Mucosa of gallbladder (tissue), 1 donor: ENCODE results near the gene KIAA0753. TPM values are rescaled to one million over a fixed set of nuclear protein-coding genes. Genes with fewer than 3 reads are reported as not detected.

ENCODE experiments used
- DNase-seq: peaks from one replicate; pipeline ENCODE4 v3.0.0-alpha.2; 2020; ENCODE audit warnings: low spot score
- total RNA-seq: library from RNA; stranded (reverse); gene quantifications from one replicate; pipeline ENCODE4 v1.2.1, GENCODE V29; 2021
- donor health status: DM: no; HTN: no; CAD: no.

Gene KIAA0753
- total RNA-seq, 1 donor from 2014 or later, result 21.4 TPM

- no peak for DNase-seq
Measured at GRCh38 chr17:6570731-6571451, 69.6 kb downstream of the KIAA0753 start.

DNA sequence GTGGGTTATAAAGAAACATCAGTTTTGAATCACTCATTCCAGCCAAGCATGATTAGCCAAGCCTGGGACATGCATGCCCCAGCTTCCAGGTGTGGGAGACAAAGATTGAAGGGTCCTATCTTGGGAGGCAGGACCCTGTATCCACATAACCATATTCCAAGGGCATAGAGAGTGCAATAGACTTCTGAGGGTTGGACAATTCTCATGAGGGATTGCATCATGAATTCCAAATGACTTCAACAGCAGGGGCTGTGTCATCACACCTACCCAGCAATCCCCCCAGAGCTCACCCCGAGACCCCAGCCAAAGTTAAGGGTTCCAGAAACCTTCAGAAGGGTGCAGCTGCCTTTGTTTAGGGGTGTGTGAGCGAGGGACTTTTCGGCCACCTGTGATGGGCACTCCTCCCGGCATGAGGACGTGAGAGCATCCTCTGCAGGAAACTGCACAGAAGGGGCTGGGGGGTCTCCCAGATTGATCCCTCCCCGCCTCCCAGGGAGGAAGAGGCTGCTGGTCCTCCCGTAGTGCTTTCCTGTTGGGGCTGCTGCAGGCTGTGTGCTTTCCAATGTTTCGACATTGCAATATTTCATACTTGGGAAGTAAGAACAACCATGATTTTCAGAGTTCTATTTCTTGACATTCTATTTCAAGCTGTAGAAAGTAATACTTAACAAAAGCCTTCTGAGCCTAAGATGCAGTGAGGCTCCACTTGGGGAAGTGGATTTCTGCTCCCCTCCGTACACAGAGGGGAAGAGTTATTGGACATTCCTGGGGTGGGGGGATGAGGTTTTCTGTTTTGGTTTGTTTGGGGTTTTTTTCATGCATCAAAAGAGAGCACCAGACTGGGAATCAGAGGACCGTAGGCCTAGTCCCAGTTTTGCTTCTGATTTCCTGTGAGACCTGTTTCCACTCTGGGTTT lies 70.9 kb downstream of the KIAA0753 start:
- DNase-seq, result no peak

- no peak for DNase-seq
Measured at GRCh38 chr17:6568184-6568758, 72.2 kb downstream of the KIAA0753 start.

- DNase-seq, result no peak
Measured at GRCh38 chr17:6567528-6568183, 72.9 kb downstream of the KIAA0753 start.

GRCh38 chr17:6561446-6561845 lies 79.1 kb downstream of the KIAA0753 start:
- no peak for DNase-seq

GRCh38 chr17:6560496-6560895 lies 80.0 kb downstream of the KIAA0753 start:
- DNase-seq, result no peak

- DNase-seq, result no peak
Measured at GRCh38 chr17:6559753-6560215, 80.7 kb downstream of the KIAA0753 start.

- no peak for DNase-seq
Measured at GRCh38 chr17:6558932-6559752, 81.4 kb downstream of the KIAA0753 start.

DNA sequence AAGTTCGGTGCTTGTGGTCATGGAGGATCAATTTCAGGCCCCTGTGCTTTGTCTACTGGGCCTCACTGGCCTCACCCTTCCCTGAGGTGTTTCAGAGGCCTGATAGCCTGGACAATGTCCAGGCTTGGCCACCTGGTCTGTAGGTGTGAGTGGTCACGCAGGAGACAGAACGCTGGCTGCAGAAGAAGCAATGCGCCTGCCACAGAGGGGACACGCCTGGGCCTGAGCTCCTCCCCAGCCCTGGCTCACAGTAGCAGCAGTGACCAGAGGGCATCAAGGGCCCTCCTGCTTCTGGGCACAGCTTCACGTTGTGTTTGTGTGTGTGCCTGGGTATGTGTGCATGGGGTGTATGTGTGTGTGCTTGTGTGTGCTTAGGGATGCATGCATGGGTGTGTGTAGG lies 82.2 kb downstream of the KIAA0753 start:
- DNase-seq, result no peak

DNA sequence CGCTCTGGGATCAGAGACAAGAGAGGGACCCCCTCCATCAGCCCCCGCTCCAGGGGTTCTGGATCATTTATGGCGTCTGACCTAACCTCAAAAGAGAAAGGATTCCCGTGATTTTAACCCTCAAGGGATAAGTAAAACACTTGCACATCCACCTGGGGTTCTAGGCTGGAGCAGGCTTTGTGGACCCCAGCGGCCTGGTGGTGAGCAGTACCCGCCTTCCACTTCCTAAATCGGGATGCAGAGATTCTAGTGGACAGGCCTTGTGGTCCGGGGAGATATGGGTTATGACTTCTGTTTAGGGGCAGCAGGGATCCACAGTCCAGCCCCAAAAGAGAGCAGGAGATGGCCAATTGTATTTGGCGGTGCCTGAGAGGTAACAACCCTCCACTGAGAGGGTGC lies 83.5 kb downstream of the KIAA0753 start:
- no peak for DNase-seq

DNA sequence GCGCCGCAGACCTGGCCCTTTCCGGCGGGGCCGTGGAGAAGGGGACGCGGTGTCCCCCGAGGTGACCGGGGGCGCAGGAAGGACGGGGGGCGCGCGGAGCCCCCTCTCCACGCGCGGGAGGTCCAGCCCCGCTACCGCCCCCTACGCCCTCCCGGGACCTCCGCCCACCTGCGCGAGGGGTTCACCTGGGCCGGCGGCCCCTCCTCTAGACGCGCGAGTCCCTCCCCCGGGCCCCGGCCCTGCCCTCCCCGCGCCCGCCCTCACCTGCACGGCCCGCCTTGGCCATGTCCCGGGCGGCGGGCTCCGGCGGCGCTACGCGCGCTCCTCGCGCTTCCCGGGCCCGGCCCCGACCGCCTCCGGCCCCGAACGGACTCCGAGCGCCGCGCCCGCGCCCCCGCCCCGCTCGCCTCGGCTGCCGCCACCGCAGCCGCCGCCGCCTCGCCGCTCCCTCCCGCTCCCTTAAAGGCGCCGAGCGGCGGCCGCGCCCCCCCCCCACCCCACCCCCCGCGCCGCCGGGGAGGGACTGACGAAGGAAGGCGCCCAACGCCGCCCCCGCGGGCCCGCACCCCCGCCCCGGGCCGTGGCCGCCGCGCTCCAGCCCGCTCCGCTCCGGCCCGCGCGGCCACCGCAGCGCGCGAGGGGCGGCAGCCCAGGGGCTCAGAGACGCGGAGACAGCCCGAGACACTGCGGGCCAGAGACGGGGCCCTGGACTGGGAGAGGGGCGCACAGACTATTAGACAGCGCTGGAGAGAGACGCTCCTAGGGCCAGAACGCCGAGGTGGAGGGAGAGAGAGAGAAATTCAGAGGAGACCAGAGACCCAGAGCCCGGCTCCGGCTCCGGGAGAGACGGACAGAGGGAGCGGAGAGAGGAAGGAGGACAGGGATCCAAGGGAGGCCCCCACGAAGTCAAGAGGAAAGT lies 84.1 kb downstream of the KIAA0753 start, which contains the start of gene PITPNM3:
Gene PITPNM3 (minus strand): TSS at position 435 of the 919 bp plus-strand sequence. CDS start 149 bp downstream, at position 286.
- DNase-seq, result no peak

DNA sequence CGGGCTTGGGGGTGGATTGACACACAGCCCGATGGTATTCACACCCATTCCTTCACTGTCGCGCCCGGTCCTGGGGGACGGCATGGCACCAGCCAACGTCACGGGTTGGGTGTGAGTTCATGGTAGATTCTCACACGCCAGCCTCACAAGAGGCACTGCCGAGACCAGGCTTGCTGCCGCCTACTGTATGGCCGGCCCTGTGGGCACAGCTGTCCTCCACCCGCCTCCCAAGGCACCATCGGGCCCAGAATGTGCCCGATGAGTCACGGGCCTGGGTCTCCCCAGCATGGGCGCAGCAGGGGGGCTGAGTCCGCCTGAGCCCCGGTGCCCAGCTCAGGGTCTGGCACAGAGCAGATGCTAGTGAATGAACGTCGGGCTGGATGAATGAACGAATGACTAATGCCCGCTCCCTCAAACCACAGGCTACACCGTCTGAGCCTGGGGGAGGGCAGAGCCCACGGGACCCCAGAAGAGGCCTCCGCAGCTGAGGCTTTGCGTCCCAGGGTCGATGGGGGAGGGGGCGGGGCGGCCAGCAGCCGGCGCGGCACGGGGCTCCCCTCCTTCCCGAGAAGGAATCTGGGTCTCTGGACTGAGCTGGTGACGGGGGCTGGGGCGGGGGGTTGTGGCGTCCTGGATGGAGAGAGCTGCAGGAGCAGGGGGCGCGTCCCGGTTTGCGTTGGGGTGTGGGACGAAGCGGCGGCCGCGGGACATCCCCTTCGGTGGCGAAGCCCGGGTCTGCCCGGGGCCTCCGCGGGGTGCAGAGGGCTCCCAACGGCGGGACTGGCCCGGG lies 85.0 kb downstream of the KIAA0753 start:
- DNase-seq, result peak; percentile 29

DNA sequence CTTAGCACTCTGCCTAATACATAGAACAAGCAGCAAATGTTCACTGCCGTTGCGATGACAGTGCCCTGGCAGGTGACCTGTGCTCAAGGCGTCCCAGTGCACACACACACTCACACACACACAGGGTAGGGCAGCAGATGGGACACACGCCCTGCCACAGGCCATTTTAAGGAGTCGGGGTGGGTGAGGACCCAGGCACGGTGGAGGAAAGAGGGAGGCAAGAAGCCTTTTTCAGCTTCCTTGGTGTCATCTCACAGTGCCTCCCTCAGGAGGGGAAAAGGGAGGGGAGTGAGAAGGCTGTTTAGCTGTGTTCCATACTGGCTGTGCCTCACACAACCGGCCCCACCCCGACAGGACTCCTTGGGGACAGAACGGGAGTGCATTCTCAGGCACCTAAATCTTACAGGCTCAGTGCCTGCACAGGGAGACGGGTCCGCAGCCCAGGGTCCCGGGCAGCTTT lies 85.6 kb downstream of the KIAA0753 start:
- no peak for DNase-seq

DNA sequence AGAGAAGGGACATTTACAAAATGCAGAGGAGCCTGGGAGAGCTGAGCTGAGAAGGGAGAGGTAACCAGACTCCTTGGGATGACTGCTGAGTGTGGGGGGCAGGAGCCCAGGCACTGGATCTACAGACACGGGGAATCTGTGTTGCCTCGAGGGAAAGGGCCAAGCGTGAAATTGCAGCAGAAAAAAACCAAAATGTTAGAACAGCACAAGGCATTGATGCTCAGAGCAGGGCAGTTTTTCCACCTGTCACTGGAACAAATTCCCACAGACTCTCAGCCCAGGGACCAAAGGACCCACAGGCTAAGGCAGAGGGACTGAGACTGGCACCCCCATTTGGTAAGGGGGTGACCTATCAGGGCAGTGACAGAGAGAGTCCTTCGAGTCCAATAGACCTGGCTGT lies 86.2 kb downstream of the KIAA0753 start:
- DNase-seq, result no peak

DNA sequence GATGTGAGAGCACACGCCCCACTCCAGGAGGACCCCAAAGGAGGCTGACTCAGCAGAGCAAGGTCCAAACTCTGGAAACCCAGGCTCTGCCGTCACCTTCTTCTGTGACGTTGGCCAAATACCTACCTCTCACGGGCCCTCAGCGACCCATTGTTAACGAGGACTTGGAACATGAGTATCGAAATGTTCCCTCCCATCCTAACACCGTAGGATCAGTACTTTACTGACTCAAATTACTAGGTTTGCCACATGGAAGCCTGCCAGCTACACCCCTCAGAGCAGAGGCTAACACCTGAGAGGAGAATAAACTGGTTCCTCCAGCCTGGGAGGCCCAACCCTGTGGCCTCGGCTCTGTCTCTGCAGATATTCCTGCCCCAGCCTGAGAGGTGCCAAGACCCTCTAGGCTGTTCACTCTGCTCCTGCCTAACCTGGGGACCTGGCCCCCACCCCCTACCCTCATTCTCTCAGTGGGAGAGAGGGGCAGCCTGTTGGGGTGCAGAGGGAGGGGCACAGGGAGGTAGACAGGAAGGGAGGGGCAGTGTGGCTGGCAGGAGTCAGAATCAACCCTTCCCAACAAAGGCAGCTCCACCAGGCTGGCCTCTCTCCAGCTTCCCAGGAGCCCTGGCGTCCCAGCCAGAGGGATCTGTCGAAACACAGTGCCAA lies 88.5 kb downstream of the KIAA0753 start:
- DNase-seq, result peak; percentile 84

GRCh38 chr17:6551356-6551755 lies 89.2 kb downstream of the KIAA0753 start:
- DNase-seq, result no peak

DNA sequence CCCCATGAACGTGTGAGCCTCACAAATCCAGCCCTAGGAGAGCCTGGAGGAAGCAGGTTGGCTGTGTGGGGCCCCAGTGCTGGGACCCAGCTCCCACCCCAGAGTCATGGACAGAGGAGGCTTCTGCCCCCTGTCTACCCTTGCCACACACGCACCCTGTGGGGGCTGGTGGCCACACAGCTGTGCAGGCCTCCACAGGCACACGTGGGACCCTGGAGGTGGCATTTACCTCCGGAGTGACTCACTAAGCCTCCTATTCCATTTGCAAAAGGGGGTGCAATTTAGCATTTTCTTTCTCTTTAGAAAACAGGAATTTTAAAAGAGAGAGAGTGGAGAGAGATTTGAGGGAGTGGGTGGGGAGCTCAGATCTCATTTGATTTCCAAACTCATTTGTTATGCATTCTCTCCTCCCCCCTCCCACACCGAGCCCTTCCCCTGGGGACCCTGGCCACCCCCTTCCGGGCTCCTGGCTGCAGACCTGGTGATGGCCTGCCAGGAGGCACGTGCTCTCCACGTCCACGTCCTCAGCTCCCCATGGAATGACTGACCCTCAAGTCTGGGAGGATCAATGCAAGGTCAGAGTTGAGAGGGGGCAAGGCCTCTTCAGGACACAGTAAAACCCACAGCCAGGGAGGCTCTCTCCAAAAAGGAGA lies 91.0 kb downstream of the KIAA0753 start:
- DNase-seq, result no peak
